ENCODE data around the gene ZCRB1.

GRCh38 chr12:42266579-42267230 lies 59.2 kb downstream of the ZCRB1 start:
- no peak for TF ChIP-seq GATA3 (IDR thresholded peaks at IDR 0.05; ENCODE audit: low read depth, low read length)
- TF ChIP-seq GATA2 (IDR thresholded peaks at IDR 0.05; ENCODE audit: low read depth, low read length): no peak

Data from SH-SY5Y (cell line).